H1 (cell line): Measurements from ENCODE around the gene TMEM163. TPM values are rescaled to one million over a fixed set of nuclear protein-coding genes. Genes with fewer than 3 reads are reported as not detected.

ENCODE experiments used
- CTCF ChIA-PET: fragments of 300-600 bp; sonication (Branson Sonifier 250); formaldehyde crosslinking; loops from one replicate; lab custom pipeline; 2021; ENCODE audit not compliant: partially characterized antibody; lab: Charles Lee
- POLR2A ChIA-PET: fragments of 300-600 bp; sonication (Branson Sonifier 250); formaldehyde crosslinking; loops from one replicate; lab custom pipeline; 2021; ENCODE audit warnings: inconsistent platforms; ENCODE audit not compliant: partially characterized antibody; lab: Charles Lee
- DNase-seq, 2 experiments: peaks; one replicate each; pipeline versions ENCODE4 v3.0.0 to v3.0.0-alpha.2; 2010 to 2022; ENCODE audit warnings: low spot score in 2 of 2, low read depth in 1 of 2, mixed read lengths in 1 of 2
- FAIRE-seq: peaks from 2 replicates; lab custom pipeline; 2011; peaks lifted over from hg19 to GRCh38; lab: Jason Lieb, UNC
- H2AFZ ChIP-seq: 2 replicates; pipeline ENCODE4 v1.8.1; 2012; ENCODE audit warnings: low read length, inconsistent platforms
- H2AK5ac ChIP-seq: 2 replicates; pipeline ENCODE4 v1.6.1; 2013; ENCODE audit warnings: low read depth, low read length
- H2BK120ac ChIP-seq: replicated peaks from 2 replicates; pipeline ENCODE3; 2013; ENCODE audit warnings: low read depth, low read length, inconsistent platforms
- H2BK12ac ChIP-seq: 2 replicates; pipeline ENCODE4 v1.6.1; 2013; ENCODE audit warnings: low read depth, low read length
- H2BK15ac ChIP-seq: 2 replicates; pipeline ENCODE4 v1.6.1; 2013; ENCODE audit warnings: low read length
- H2BK20ac ChIP-seq: 2 replicates; pipeline ENCODE4 v1.6.1; 2013; ENCODE audit warnings: low read length
- H2BK5ac ChIP-seq: 2 replicates; pipeline ENCODE4 v1.6.1; 2013; ENCODE audit warnings: low read depth, low read length
- H3K14ac ChIP-seq: 2 replicates; pipeline ENCODE4 v1.6.1; 2013; ENCODE audit warnings: inconsistent platforms; ENCODE audit not compliant: insufficient read length
- H3K18ac ChIP-seq: 2 replicates; pipeline ENCODE4 v1.6.1; 2013; ENCODE audit warnings: low read length; ENCODE audit errors: extremely low read depth
- H3K23ac ChIP-seq: 2 replicates; pipeline ENCODE4 v1.6.1; 2013; ENCODE audit warnings: inconsistent platforms; ENCODE audit not compliant: insufficient read length
- H3K23me2 ChIP-seq: 2 replicates; pipeline ENCODE4 v1.6.1; 2013; ENCODE audit warnings: low read depth, low read length
- H3K27ac ChIP-seq: 2 replicates; pipeline ENCODE4 v1.6.1; 2011; ENCODE audit warnings: low read depth, low read length, inconsistent platforms
- H3K27me3 ChIP-seq, 4 experiments: replicated peaks in 1 of 4; 1 replicate in 1 of 4; 2 replicates in 3 of 4; pipeline versions ENCODE4 v1.6.1 to v1.8.1; 2011 to 2013; ENCODE audit warnings: low read length in 3 of 4, mild to moderate bottlenecking in 3 of 4, inconsistent platforms in 2 of 4, mixed read lengths in 2 of 4, moderate library complexity in 1 of 4; ENCODE audit not compliant: control insufficient read depth in 3 of 4, insufficient read depth in 3 of 4; ENCODE audit errors: extremely low read depth in 1 of 4
- H3K36me3 ChIP-seq, 4 experiments: 2 replicates each; pipeline versions ENCODE4 v1.6.1 to v1.8.1; 2011 to 2013; ENCODE audit warnings: mild to moderate bottlenecking in 4 of 4, low read length in 3 of 4, moderate library complexity in 2 of 4, control low read depth in 1 of 4, inconsistent platforms in 1 of 4; ENCODE audit not compliant: insufficient read depth in 4 of 4, control insufficient read depth in 2 of 4
- H3K4ac ChIP-seq: replicated peaks from 2 replicates; pipeline ENCODE3; 2013; ENCODE audit warnings: low read length, low read depth, mixed read lengths, inconsistent platforms; ENCODE audit not compliant: insufficient read length
- H3K4me1 ChIP-seq, 4 experiments: replicated peaks in 1 of 4; 1 replicate in 1 of 4; 2 replicates in 3 of 4; pipeline versions ENCODE4 v1.6.1 to v1.8.1; 2011 to 2013; ENCODE audit warnings: low read length in 3 of 4, inconsistent platforms in 2 of 4, mixed read lengths in 1 of 4; ENCODE audit not compliant: insufficient read depth in 4 of 4, control insufficient read depth in 3 of 4
- H3K4me2 ChIP-seq, 2 experiments: 2 replicates each; pipeline versions ENCODE4 v1.6.1 to v1.8.1; 2011 to 2013; ENCODE audit warnings: low read depth in 2 of 2, low read length in 2 of 2, control low read depth in 1 of 2, inconsistent platforms in 1 of 2, mild to moderate bottlenecking in 1 of 2; ENCODE audit not compliant: insufficient read depth in 1 of 2
- H3K4me3 ChIP-seq, 4 experiments: fragments of 200-600, 300-600 bp in 1 of 4; sonication (generic), shearing (Covaris generic), sonication (Bioruptor Twin) in 1 of 4; 2 replicates each; pipeline versions ENCODE4 v1.5.1 to v1.8.1; 2011 to 2016; ENCODE audit warnings: low read length in 4 of 4, low read depth in 3 of 4, control low read depth in 2 of 4, inconsistent platforms in 2 of 4, mild to moderate bottlenecking in 2 of 4, mixed read lengths in 1 of 4, moderate library complexity in 1 of 4; ENCODE audit not compliant: insufficient read depth in 2 of 4; ENCODE audit errors: extremely low read depth in 1 of 4
- H3K56ac ChIP-seq: replicated peaks from 2 replicates; pipeline ENCODE3; 2013; ENCODE audit warnings: low read depth, mild to moderate bottlenecking, mixed read lengths, low read length, inconsistent platforms; ENCODE audit not compliant: insufficient read length
- H3K79me1 ChIP-seq: 2 replicates; pipeline ENCODE4 v1.6.1; 2013; ENCODE audit warnings: low read depth, low read length, control low read depth
- H3K79me2 ChIP-seq, 2 experiments: 2 replicates each; pipeline versions ENCODE4 v1.6.1 to v1.8.1; 2012 to 2013; ENCODE audit warnings: low read length in 2 of 2, mild to moderate bottlenecking in 2 of 2, inconsistent platforms in 1 of 2; ENCODE audit not compliant: insufficient read depth in 2 of 2, control insufficient read depth in 1 of 2
- H3K9ac ChIP-seq, 4 experiments: replicated peaks in 1 of 4; 1 replicate in 1 of 4; 2 replicates in 3 of 4; pipeline versions ENCODE4 v1.6.1 to v1.8.1; 2011 to 2013; ENCODE audit warnings: low read depth in 3 of 4, low read length in 3 of 4, control low read depth in 2 of 4, mild to moderate bottlenecking in 2 of 4, moderate library complexity in 2 of 4, inconsistent platforms in 1 of 4; ENCODE audit errors: extremely low read depth in 1 of 4
- H3K9me3 ChIP-seq, 2 experiments: 2 replicates each; pipeline versions ENCODE4 v1.6.1 to v1.8.1; 2012 to 2013; ENCODE audit warnings: mild to moderate bottlenecking in 2 of 2, moderate library complexity in 2 of 2, control low read depth in 1 of 2, inconsistent platforms in 1 of 2, low read depth in 1 of 2, low read length in 1 of 2, mixed read lengths in 1 of 2; ENCODE audit not compliant: insufficient read depth in 2 of 2
- H4K20me1 ChIP-seq, 2 experiments: replicated peaks in 1 of 2; 2 replicates each; pipeline versions ENCODE3 to v1.8.1; 2011 to 2013; ENCODE audit warnings: inconsistent platforms in 2 of 2, low read length in 2 of 2, mild to moderate bottlenecking in 1 of 2; ENCODE audit not compliant: insufficient read depth in 2 of 2, control insufficient read depth in 1 of 2
- H4K5ac ChIP-seq: 2 replicates; pipeline ENCODE4 v1.6.1; 2013; ENCODE audit warnings: low read length, low read depth, mixed read lengths, inconsistent platforms; ENCODE audit not compliant: insufficient read length
- H4K8ac ChIP-seq: 2 replicates; pipeline ENCODE4 v1.8.0; 2013; ENCODE audit warnings: mild to moderate bottlenecking, moderate library complexity, low read length, inconsistent platforms; ENCODE audit not compliant: insufficient read depth; ENCODE audit errors: extremely low read depth
- H4K91ac ChIP-seq: replicated peaks from 2 replicates; pipeline ENCODE3; 2013; ENCODE audit warnings: low read length, mixed read lengths, inconsistent platforms; ENCODE audit not compliant: insufficient read length
- E2F6 ChIP-seq: IDR thresholded peaks from 2 replicates; pipeline ENCODE4 v1.6.1; 2012; ENCODE audit warnings: inconsistent platforms
- JUND ChIP-seq: IDR thresholded peaks from 2 replicates; pipeline ENCODE4 v1.6.1; 2011; ENCODE audit warnings: mild to moderate bottlenecking, improper control_type of control experiment, low read length
- KDM5A ChIP-seq: fragments of 200-600 bp; IDR thresholded peaks from 2 replicates; pipeline ENCODE4 v1.7.1; 2012; ENCODE audit warnings: mild to moderate bottlenecking, low read length, inconsistent platforms, mixed read lengths
- POLR2AphosphoS5 ChIP-seq: IDR thresholded peaks from 2 replicates; pipeline ENCODE4 v1.6.1; 2011; ENCODE audit warnings: low read depth, low read length
- TAF7 ChIP-seq: optimal IDR thresholded peaks from 2 replicates; pipeline ENCODE3; 2011; ENCODE audit warnings: low read depth, mild to moderate bottlenecking, inconsistent platforms, low read length, moderate library complexity, borderline replicate concordance
- WGBS, 2 experiments: shearing (Covaris generic) in 1 of 2; methylation state at CpG; one replicate each; pipeline versions ENCODE4 v1.1.6 to v1.1.7; 2013 to 2015; ENCODE audit warnings: low lambda C conversion rate in 2 of 2, mixed read lengths in 2 of 2, inconsistent platforms in 1 of 2, low coverage in 1 of 2, missing lambda C conversion rate in 1 of 2; ENCODE audit not compliant: insufficient replicate concordance in 2 of 2, insufficient coverage in 1 of 2, insufficient read length in 1 of 2; ENCODE audit errors: extremely low coverage in 1 of 2, missing lambda C conversion rate in 1 of 2; 5-methylcytosine and 5-hydroxymethylcytosine counted together
- polyA plus RNA-seq, 7 experiments: library from polyadenylated mRNA; depleted of rRNA in 3 of 7; stranded (reverse) in 5 of 7; unstranded in 2 of 7; fragments of >200 nt in 5 of 7; fragments of 200-250 nt in 2 of 7; gene quantifications; 1 replicate in 5 of 7; 2 replicates in 1 of 7; 4 replicates in 1 of 7; pipeline versions ENCODE4 v1.2.1 to v1.2.3, GENCODE V29; 2011 to 2013; ENCODE audit warnings: missing spikeins in 2 of 7, mixed read lengths in 2 of 7
- total RNA-seq: library from RNA; stranded (reverse); fragmentation: NEBNext Ultra II Directional; extraction: Animal tissue kit (Norgen Biotek cat#: 25700); gene quantifications from 2 replicates; pipeline ENCODE4 v1.2.1, GENCODE V29; 2021

Gene TMEM163
- total and polyA plus RNA-seq, 2 of the 8 experiments (the other 6 are each of a cell fraction or from before 2014, with no cell fraction given): 2.8 to 3.2 TPM

GRCh38 chr2:134431838-134432434 is 286.9 kb downstream of the TMEM163 start:
- Histone ChIP-seq H3K23me2 (no peaks in the 10 kb centered on the region), H3K4me3 (no peak overlapping the region), H3K18ac (no peak overlapping the region), H3K4ac (no peak overlapping the region), H3K23ac (no peak overlapping the region), H2AFZ (no peak overlapping the region), H3K14ac (no peak overlapping the region), H4K91ac (no peak overlapping the region), H3K56ac (no peak overlapping the region), H3K27me3 (peaks cover 3 to 40% (median 22%) of the 10 kb centered on the region in 4 experiments; a peak in 6 of 7 replicates), H2BK15ac (no peak overlapping the region), H3K27ac (no peak overlapping the region), H2BK12ac (no peak overlapping the region), H2BK120ac (no peak overlapping the region), H3K79me1 (no peaks in the 10 kb centered on the region; the same call in 1 of the 2 replicates), H3K4me1 (peaks cover 0 to 8% (median 5%) of the 10 kb centered on the region in 4 experiments; a peak in 4 of 7 replicates), H2BK5ac (no peak overlapping the region), H4K20me1 (peaks cover 12 to 16% of the 10 kb centered on the region in 2 experiments), H4K5ac (no peak overlapping the region), H3K9me3 (no peaks in the 10 kb centered on the region), H3K4me2 (no peak overlapping the region), H3K79me2 (no peaks in the 10 kb centered on the region), H2AK5ac (no peak overlapping the region), H3K9ac (no peak overlapping the region), H2BK20ac (no peak overlapping the region), H3K36me3 (peaks cover 0 to 6% (median 1%) of the 10 kb centered on the region in 4 experiments; a peak in 2 of 8 replicates), H4K8ac (no peak overlapping the region)
- POLR2A ChIA-PET: interaction anchor here (1.2 kb wide), 1 partner anchor 9 kb away, joined by 4 read pairs; no protein-coding TSS in a partner anchor
- FAIRE-seq (no peak), DNase-seq (no peak)
- WGBS, 2 experiments: 60% methylated on average over 2 of the region's 2 CpGs; no CpG with 5 or more reads in 1 of the 2 experiments
- TF ChIP-seq JUND (peak; percentile 58; the same call in 1 of the 2 replicates), KDM5A (no peak), TAF7 (no peak), POLR2AphosphoS5 (0 out of 2 replicates have a peak, but pooled peaks have one; percentile 26), E2F6 (no peak)
- CTCF ChIA-PET: interaction anchor here (0.8 to 7.1 kb wide), 6 partner anchors 16 to 341 kb away, joined by 3 to 46 read pairs (median 4); no protein-coding TSS in a partner anchor
